ENCODE data around the gene BNC2. TPM values are rescaled to one million over a fixed set of nuclear protein-coding genes. Genes with fewer than 3 reads are reported as not detected.
A peak's percentile ranks its signal among the peaks of the same experiment; 100 is the strongest.

BNC2 gene
- total and polyA plus RNA-seq, 2 of the 4 experiments (the other 2 are of a cell fraction) = 15.5 to 45.2 TPM

DNA sequence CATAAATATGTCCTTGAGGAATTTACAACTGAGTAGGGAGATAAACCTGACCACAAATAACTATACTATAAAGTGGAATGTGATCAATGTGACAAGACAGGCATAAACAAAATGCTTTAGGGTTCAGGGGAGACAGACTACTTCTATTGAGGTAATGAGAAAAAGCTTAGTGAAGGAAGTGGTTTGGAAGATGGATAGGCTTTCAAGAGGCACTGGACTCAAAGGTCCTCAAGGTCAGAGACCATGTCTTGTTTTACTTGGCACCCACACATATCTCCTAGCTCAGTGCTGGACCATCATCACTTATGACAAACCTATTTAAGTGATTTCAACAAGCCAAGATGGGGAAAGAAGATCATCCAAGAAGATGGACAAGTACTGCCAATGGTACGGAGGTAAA lies 257.8 kb downstream of the BNC2 start:
- H3K9ac ChIP-seq (ENCODE audit: low read depth, low read length) = no peak overlapping the region
- peak; percentile 38 for DNase-seq
- WGBS, 2 experiments (ENCODE audit: extremely low coverage in 2 of 2, insufficient read length in 1 of 2) = no CpG with 5 or more reads among the region's 1 CpG
- H2BK5ac ChIP-seq (ENCODE audit: low read depth, low read length, poor library complexity, severe bottlenecking) = no peak overlapping the region
- H3K14ac ChIP-seq (replicated peaks; ENCODE audit: low read depth, low read length) = no peak overlapping the region; the same call in 1 of the 2 replicates
- CTCF ChIA-PET = interaction anchor here (1.2 kb wide), 1 partner anchor 15 kb away, joined by 3 read pairs; no protein-coding TSS in a partner anchor
- H4K5ac ChIP-seq (ENCODE audit: low read depth, low read length) = peak overlapping the region; percentile 39; the same call in 1 of the 2 replicates
- peaks cover 5% of the 10 kb centered on the region; the same call in 1 of the 2 replicates for H4K20me1 ChIP-seq (ENCODE audit: insufficient read depth, low read length)
- H4K8ac ChIP-seq (ENCODE audit: low read depth in 2 of 2, low read length in 2 of 2) = no peak overlapping the region
- peak overlapping the region; percentile 84 for H3K18ac ChIP-seq (ENCODE audit: low read depth, low read length)
- POLR2A ChIA-PET (ENCODE audit: unreplicated experiment) = no interaction called here
- H3K4me3 ChIP-seq (ENCODE audit: insufficient read depth, low read depth, low read length) = no peak overlapping the region
- H2AFZ ChIP-seq (replicated peaks; ENCODE audit: low read length, poor library complexity) = no peak overlapping the region
- peak overlapping the region; percentile 9; the same call in 1 of the 3 replicates for H2BK15ac ChIP-seq (ENCODE audit: low read depth, low read length)
- peak overlapping the region; percentile 3; the same call in 1 of the 2 replicates for H3K23ac ChIP-seq (ENCODE audit: low read depth, low read length)
- peaks cover 3% of the 10 kb centered on the region; the same call in 1 of the 2 replicates for H3K9me1 ChIP-seq (ENCODE audit: insufficient read depth, low read length)
- H2AK5ac ChIP-seq (ENCODE audit: low read depth, low read length) = no peak overlapping the region
- H4K91ac ChIP-seq (ENCODE audit: insufficient read depth, low read depth, low read length) = no peak overlapping the region
- ATAC-seq (ENCODE audit: low read depth) = no peak; the same call in 1 of the 2 replicates
- H3K4ac ChIP-seq (ENCODE audit: low read depth, low read length) = peak overlapping the region; percentile 63
- dilution Hi-C loops (cut with HindIII; ENCODE audit: low sequenced_read_pairs, unreplicated experiment) (no loop called here), in situ Hi-C loops (cut with MboI; ENCODE audit: low sequenced_read_pairs) (no loop called here), intact Hi-C loops (cut with micrococcal nuclease) (no loop called here)
- H3K79me1 ChIP-seq (ENCODE audit: low read depth in 1 of 2, low read length in 2 of 2) = peaks cover 21 to 66% of the 10 kb centered on the region in 2 experiments; a peak in 3 of 4 replicates
- H2AK9ac ChIP-seq (replicated peaks; ENCODE audit: low read depth, low read length, poor library complexity) = no peak overlapping the region
- H3K4me1 ChIP-seq (ENCODE audit: control insufficient read depth, insufficient read depth, low read length) = peaks cover 6% of the 10 kb centered on the region
- H3K9me3 ChIP-seq (ENCODE audit: control insufficient read depth, insufficient read depth, low read length) = no peaks in the 10 kb centered on the region
- no peak overlapping the region for H2BK120ac ChIP-seq (ENCODE audit: low read depth, low read length)
- TF ChIP-seq FOS (IDR thresholded peaks at IDR 0.05; ENCODE audit: low read depth, low read length) = no peak
- TF ChIP-seq BHLHE40 (IDR thresholded peaks at IDR 0.05; ENCODE audit: low read depth, low read length) = no peak
- no peak for TF ChIP-seq CEBPB (IDR thresholded peaks at IDR 0.05; ENCODE audit: low read depth, low read length)
- TF ChIP-seq, protein P1, sequence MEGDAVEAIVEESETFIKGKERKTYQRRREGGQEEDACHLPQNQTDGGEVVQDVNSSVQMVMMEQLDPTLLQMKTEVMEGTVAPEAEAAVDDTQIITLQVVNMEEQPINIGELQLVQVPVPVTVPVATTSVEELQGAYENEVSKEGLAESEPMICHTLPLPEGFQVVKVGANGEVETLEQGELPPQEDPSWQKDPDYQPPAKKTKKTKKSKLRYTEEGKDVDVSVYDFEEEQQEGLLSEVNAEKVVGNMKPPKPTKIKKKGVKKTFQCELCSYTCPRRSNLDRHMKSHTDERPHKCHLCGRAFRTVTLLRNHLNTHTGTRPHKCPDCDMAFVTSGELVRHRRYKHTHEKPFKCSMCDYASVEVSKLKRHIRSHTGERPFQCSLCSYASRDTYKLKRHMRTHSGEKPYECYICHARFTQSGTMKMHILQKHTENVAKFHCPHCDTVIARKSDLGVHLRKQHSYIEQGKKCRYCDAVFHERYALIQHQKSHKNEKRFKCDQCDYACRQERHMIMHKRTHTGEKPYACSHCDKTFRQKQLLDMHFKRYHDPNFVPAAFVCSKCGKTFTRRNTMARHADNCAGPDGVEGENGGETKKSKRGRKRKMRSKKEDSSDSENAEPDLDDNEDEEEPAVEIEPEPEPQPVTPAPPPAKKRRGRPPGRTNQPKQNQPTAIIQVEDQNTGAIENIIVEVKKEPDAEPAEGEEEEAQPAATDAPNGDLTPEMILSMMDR (conservative IDR thresholded peaks at IDR 0.05; ENCODE audit: low read depth, low read length) = no peak
- no peak for TF ChIP-seq SMC3 (IDR thresholded peaks at IDR 0.05; ENCODE audit: low read depth, low read length)
- no peak for TF ChIP-seq MXI1 (IDR thresholded peaks at IDR 0.05; ENCODE audit: borderline replicate concordance, low read depth, low read length)
- TF ChIP-seq, protein P2, sequence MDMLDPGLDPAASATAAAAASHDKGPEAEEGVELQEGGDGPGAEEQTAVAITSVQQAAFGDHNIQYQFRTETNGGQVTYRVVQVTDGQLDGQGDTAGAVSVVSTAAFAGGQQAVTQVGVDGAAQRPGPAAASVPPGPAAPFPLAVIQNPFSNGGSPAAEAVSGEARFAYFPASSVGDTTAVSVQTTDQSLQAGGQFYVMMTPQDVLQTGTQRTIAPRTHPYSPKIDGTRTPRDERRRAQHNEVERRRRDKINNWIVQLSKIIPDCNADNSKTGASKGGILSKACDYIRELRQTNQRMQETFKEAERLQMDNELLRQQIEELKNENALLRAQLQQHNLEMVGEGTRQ (IDR thresholded peaks at IDR 0.05; ENCODE audit: low read depth, low read length) = no peak
- TF ChIP-seq ELK1 (IDR thresholded peaks at IDR 0.05; ENCODE audit: borderline replicate concordance, low read depth, low read length) = no peak
- TF ChIP-seq RFX5 (IDR thresholded peaks at IDR 0.05; ENCODE audit: low read depth, low read length) = no peak
- TF ChIP-seq MAFK (IDR thresholded peaks at IDR 0.05; ENCODE audit: low read depth, low read length) = no peak
- TF ChIP-seq MAZ (IDR thresholded peaks at IDR 0.05; ENCODE audit: borderline replicate concordance, low read depth, low read length) = no peak
- TF ChIP-seq RAD21 (IDR thresholded peaks at IDR 0.05; ENCODE audit: low read length) = no peak
- no peak for TF ChIP-seq NFE2L2 (IDR thresholded peaks at IDR 0.05; ENCODE audit: low read depth, low read length)
- no peak for TF ChIP-seq POLR2A (IDR thresholded peaks at IDR 0.05; ENCODE audit: low read depth, low read length)
- TF ChIP-seq CHD1 (IDR thresholded peaks at IDR 0.05; ENCODE audit: low read depth, low read length) = no peak
- TF ChIP-seq RCOR1 (IDR thresholded peaks at IDR 0.05; ENCODE audit: insufficient replicate concordance, low read length) = no peak
- BruUV-seq (replicated peaks) = no TSS peak
- 0 out of 2 replicates have a peak overlapping the region, but pooled peaks have one; percentile 8 for H3K27ac ChIP-seq (ENCODE audit: insufficient read depth, low read length)
- peak overlapping the region; percentile 11; the same call in 1 of the 2 replicates for H2BK20ac ChIP-seq (ENCODE audit: low read depth, low read length)
- H3K27me3 ChIP-seq (ENCODE audit: control insufficient read depth, insufficient read depth, low read length) = no peaks in the 10 kb centered on the region
- no peaks in the 10 kb centered on the region for H3K36me3 ChIP-seq (ENCODE audit: control insufficient read depth, insufficient read depth, low read length)
- no peak overlapping the region for H3K56ac ChIP-seq (ENCODE audit: extremely low read depth, insufficient read depth, low read length)
- no peak overlapping the region for H3K4me2 ChIP-seq (ENCODE audit: low read depth, low read length)
